ENCODE data around the gene BMPR1A.

- TF ChIP-seq, protein P1, sequence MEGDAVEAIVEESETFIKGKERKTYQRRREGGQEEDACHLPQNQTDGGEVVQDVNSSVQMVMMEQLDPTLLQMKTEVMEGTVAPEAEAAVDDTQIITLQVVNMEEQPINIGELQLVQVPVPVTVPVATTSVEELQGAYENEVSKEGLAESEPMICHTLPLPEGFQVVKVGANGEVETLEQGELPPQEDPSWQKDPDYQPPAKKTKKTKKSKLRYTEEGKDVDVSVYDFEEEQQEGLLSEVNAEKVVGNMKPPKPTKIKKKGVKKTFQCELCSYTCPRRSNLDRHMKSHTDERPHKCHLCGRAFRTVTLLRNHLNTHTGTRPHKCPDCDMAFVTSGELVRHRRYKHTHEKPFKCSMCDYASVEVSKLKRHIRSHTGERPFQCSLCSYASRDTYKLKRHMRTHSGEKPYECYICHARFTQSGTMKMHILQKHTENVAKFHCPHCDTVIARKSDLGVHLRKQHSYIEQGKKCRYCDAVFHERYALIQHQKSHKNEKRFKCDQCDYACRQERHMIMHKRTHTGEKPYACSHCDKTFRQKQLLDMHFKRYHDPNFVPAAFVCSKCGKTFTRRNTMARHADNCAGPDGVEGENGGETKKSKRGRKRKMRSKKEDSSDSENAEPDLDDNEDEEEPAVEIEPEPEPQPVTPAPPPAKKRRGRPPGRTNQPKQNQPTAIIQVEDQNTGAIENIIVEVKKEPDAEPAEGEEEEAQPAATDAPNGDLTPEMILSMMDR (IDR thresholded peaks at IDR 0.05 in 2 of 3, conservative IDR thresholded peaks at IDR 0.05 in 1 of 3; ENCODE audit: borderline replicate concordance in 1 of 3, insufficient read depth in 1 of 3, low read depth in 2 of 3, low read length in 2 of 3) = no peak
- TF ChIP-seq, protein P2, sequence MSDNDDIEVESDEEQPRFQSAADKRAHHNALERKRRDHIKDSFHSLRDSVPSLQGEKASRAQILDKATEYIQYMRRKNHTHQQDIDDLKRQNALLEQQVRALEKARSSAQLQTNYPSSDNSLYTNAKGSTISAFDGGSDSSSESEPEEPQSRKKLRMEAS (IDR thresholded peaks at IDR 0.05) = no peak
- no peak for TF ChIP-seq YY1 (IDR thresholded peaks at IDR 0.05; ENCODE audit: extremely low read depth, insufficient replicate concordance, low read depth, low read length)
- TF ChIP-seq JUND (IDR thresholded peaks at IDR 0.05) = no peak
- no peak for TF ChIP-seq POLR2A (IDR thresholded peaks at IDR 0.05; ENCODE audit: borderline replicate concordance, extremely low read depth, insufficient read depth, insufficient read length)
- no peak for TF ChIP-seq EZH2phosphoT487 (IDR thresholded peaks at IDR 0.05; ENCODE audit: borderline replicate concordance)
- no peak for TF ChIP-seq SRF (IDR thresholded peaks at IDR 0.05; ENCODE audit: low read depth)
- no peak for TF ChIP-seq RAD21 (IDR thresholded peaks at IDR 0.05; ENCODE audit: low read depth)
These were observed 41.1 kb upstream of the BMPR1A start for GRCh38 chr10:86715156-86715795.
